Tibial artery (tissue), 4 donors: ENCODE data around the gene CDKL5.

ENCODE experiments used
- DNase-seq, 2 donors: peaks; one replicate each; pipeline ENCODE4 v3.0.0-alpha.2; 2019
- H3K27ac ChIP-seq, 2 donors: fragments of 200-600 bp; sonication (generic) in 1 of 2; 1 replicate in 1 of 2; 2 replicates in 1 of 2; pipeline ENCODE4 v1.5.1; 2018 to 2019; ENCODE audit warnings: mild to moderate bottlenecking in 1 of 2
- H3K27me3 ChIP-seq, 2 donors: fragments of 200-600 bp; sonication (generic) in 1 of 2; one replicate each; pipeline versions ENCODE4 v1.5.1 to v1.6.0; 2016 to 2019
- H3K36me3 ChIP-seq, 3 donors: fragments of 200-600 bp; sonication (generic) in 2 of 3; one replicate each; pipeline ENCODE4 v1.5.1; 2016 to 2019; ENCODE audit warnings: mild to moderate bottlenecking in 2 of 3
- H3K4me1 ChIP-seq, 4 donors: fragments of 200-600 bp; sonication (generic) in 2 of 4; 1 replicate in 3 of 4; 2 replicates in 1 of 4; pipeline ENCODE4 v1.5.1; 2016 to 2019
- H3K4me3 ChIP-seq, 2 donors: fragments of 200-600 bp; sonication (generic) in 1 of 2; 1 replicate in 1 of 2; 2 replicates in 1 of 2; pipeline ENCODE4 v1.5.1; 2018 to 2019; ENCODE audit warnings: mild to moderate bottlenecking in 2 of 2
- H3K9me3 ChIP-seq, 3 donors: fragments of 200-600 bp; sonication (generic) in 1 of 3; one replicate each; pipeline ENCODE4 v1.5.1; 2016 to 2019
- CTCF ChIP-seq, 2 experiments: fragments of 200-600 bp in 1 of 2; fragments of 450-650 bp in 1 of 2; IDR thresholded peaks; one replicate each; pipeline ENCODE4 v1.5.1; 2017 to 2019; ENCODE audit warnings: antibody characterized with exemption in 2 of 2, mild to moderate bottlenecking in 1 of 2, moderate library complexity in 1 of 2
- intact Hi-C: fragments of 100-400 bp; cut with DNase I; formaldehyde crosslinking; loops from one replicate; pipeline ENCODE4 v1.15.0; 2023; ENCODE audit warnings: low total_unique reads

CDKL5 gene

GRCh38 chrX:18702362-18703195 is 277.2 kb downstream of the CDKL5 start:
- DNase-seq, result no peak
- peaks cover 0 to 19% (median 3%) of the 10 kb centered on the region in 4 donors for H3K4me1 ChIP-seq
- no peaks in the 10 kb centered on the region for H3K27me3 ChIP-seq
- intact Hi-C loops, result no loop called here
- H3K4me3 ChIP-seq, result no peak overlapping the region
- H3K27ac ChIP-seq, result no peak overlapping the region
- H3K36me3 ChIP-seq, result no peaks in the 10 kb centered on the region
- TF ChIP-seq CTCF (IDR thresholded peaks at IDR 0.05), result no peak
- H3K9me3 ChIP-seq, result no peaks in the 10 kb centered on the region
